Measurements from ENCODE around the gene PARL. TPM values are rescaled to one million over a fixed set of nuclear protein-coding genes. Genes with fewer than 3 reads are reported as not detected.
A peak's percentile ranks its signal among the peaks of the same experiment; 100 is the strongest.

The PARL gene
- total RNA-seq, 1 donor from 2014 or later: 58.5 TPM

GRCh38 chr3:183823963-183824362 lies 60.7 kb downstream of the PARL start:
- peak overlapping the region; percentile 45 for H3K27ac Mint-ChIP-seq (ENCODE audit: unreplicated experiment)

GRCh38 chr3:183822631-183823030 lies 62.0 kb downstream of the PARL start:
- DNase-seq: no peak
- Mint-ChIP-seq H3K27me3 (ENCODE audit: unreplicated experiment) (peaks cover 15% of the 10 kb centered on the region), H3K4me3 (ENCODE audit: unreplicated experiment) (peak overlapping the region; percentile 71), H3K9me3 (ENCODE audit: unreplicated experiment) (peaks cover 9% of the 10 kb centered on the region), H3K36me3 (ENCODE audit: unreplicated experiment) (peaks cover 4% of the 10 kb centered on the region), H3K27ac (ENCODE audit: unreplicated experiment) (no peak overlapping the region), H3K4me1 (ENCODE audit: low read depth, unreplicated experiment) (peaks cover 30% of the 10 kb centered on the region)
- TF ChIP-seq CTCF (IDR thresholded peaks at IDR 0.05; ENCODE audit: partially characterized antibody, unreplicated experiment): no peak

More at GRCh38 chr3:183823963-183824362, 60.7 kb downstream of the PARL start:
- Mint-ChIP-seq H3K4me1 (ENCODE audit: low read depth, unreplicated experiment) (peaks cover 37% of the 10 kb centered on the region), H3K4me3 (ENCODE audit: unreplicated experiment) (peak overlapping the region; percentile 87), H3K36me3 (ENCODE audit: unreplicated experiment) (peaks cover 4% of the 10 kb centered on the region), H3K9me3 (ENCODE audit: unreplicated experiment) (peaks cover 17% of the 10 kb centered on the region), H3K27me3 (ENCODE audit: unreplicated experiment) (peaks cover 13% of the 10 kb centered on the region)
- TF ChIP-seq CTCF (IDR thresholded peaks at IDR 0.05; ENCODE audit: partially characterized antibody, unreplicated experiment): no peak
- DNase-seq: no peak

- no peak for TF ChIP-seq CTCF (IDR thresholded peaks at IDR 0.05; ENCODE audit: partially characterized antibody, unreplicated experiment)
- no peak overlapping the region for H3K27ac Mint-ChIP-seq (ENCODE audit: unreplicated experiment)
- DNase-seq: no peak
Measured at GRCh38 chr3:183819831-183820230, 64.8 kb downstream of the PARL start.

GRCh38 chr3:183818706-183819624 lies 65.7 kb downstream of the PARL start:
- Mint-ChIP-seq H3K27ac (ENCODE audit: unreplicated experiment) (no peak overlapping the region), H3K4me1 (ENCODE audit: low read depth, unreplicated experiment) (peaks cover 25% of the 10 kb centered on the region)

More at GRCh38 chr3:183819831-183820230, 64.8 kb downstream of the PARL start:
- Mint-ChIP-seq H3K4me1 (ENCODE audit: low read depth, unreplicated experiment) (peaks cover 30% of the 10 kb centered on the region), H3K9me3 (ENCODE audit: unreplicated experiment) (peaks cover 6% of the 10 kb centered on the region), H3K27me3 (ENCODE audit: unreplicated experiment) (peaks cover 12% of the 10 kb centered on the region), H3K4me3 (ENCODE audit: unreplicated experiment) (no peak overlapping the region), H3K36me3 (ENCODE audit: unreplicated experiment) (peaks cover 4% of the 10 kb centered on the region)

More at GRCh38 chr3:183818706-183819624, 65.7 kb downstream of the PARL start:
- DNase-seq: no peak
- H3K36me3 Mint-ChIP-seq (ENCODE audit: unreplicated experiment): peaks cover under 1% of the 10 kb centered on the region
- H3K27me3 Mint-ChIP-seq (ENCODE audit: unreplicated experiment): peaks cover 6% of the 10 kb centered on the region
- TF ChIP-seq CTCF (IDR thresholded peaks at IDR 0.05; ENCODE audit: partially characterized antibody, unreplicated experiment): no peak
- H3K4me3 Mint-ChIP-seq (ENCODE audit: unreplicated experiment): no peak overlapping the region
- H3K9me3 Mint-ChIP-seq (ENCODE audit: unreplicated experiment): peaks cover under 1% of the 10 kb centered on the region
